ENCODE measurements around the gene SMARCA4. TPM values are rescaled to one million over a fixed set of nuclear protein-coding genes. Genes with fewer than 3 reads are reported as not detected.

Gene SMARCA4
- total RNA-seq = 74.2 and 163 TPM in 2 replicates

DNA sequence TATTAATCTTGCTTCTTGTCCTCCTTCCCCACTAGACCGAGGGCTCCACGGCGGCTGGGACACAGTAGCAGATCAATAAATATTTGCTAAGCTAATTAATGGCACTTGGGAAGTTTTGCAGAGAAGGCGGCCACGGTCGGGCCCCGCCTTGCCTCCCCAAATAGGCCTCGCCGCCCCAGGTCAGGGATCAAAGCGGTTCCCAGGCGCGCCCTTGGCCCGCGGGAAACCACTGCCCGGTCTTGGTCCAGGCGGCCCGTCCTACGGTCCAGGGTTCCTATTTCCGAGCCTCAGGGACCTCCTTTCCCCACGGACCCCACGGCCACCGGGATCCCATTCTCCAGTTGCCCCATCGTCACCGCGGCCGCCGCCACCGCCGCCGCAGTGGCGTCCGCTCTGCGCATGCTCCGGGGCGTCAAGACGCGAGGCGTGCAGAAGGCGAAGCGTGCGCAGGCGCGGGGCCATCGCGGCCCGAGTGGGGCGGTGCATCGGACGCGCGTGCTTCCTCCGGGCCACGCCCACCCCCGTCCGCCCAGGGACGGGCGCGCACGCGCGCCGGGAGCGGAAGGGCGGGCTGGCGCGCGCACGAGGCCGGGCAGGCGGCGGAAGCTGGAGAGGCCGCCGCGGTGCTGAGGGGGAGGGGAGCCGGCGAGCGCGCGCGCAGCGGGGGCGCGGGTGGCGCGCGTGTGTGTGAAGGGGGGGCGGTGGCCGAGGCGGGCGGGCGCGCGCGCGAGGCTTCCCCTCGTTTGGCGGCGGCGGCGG, at the start of gene SMARCA4:
SMARCA4 (plus strand) TSS at position 717 of the 759 bp plus-strand sequence. CDS start 23,122 bp downstream, outside the sequence.

DNA sequence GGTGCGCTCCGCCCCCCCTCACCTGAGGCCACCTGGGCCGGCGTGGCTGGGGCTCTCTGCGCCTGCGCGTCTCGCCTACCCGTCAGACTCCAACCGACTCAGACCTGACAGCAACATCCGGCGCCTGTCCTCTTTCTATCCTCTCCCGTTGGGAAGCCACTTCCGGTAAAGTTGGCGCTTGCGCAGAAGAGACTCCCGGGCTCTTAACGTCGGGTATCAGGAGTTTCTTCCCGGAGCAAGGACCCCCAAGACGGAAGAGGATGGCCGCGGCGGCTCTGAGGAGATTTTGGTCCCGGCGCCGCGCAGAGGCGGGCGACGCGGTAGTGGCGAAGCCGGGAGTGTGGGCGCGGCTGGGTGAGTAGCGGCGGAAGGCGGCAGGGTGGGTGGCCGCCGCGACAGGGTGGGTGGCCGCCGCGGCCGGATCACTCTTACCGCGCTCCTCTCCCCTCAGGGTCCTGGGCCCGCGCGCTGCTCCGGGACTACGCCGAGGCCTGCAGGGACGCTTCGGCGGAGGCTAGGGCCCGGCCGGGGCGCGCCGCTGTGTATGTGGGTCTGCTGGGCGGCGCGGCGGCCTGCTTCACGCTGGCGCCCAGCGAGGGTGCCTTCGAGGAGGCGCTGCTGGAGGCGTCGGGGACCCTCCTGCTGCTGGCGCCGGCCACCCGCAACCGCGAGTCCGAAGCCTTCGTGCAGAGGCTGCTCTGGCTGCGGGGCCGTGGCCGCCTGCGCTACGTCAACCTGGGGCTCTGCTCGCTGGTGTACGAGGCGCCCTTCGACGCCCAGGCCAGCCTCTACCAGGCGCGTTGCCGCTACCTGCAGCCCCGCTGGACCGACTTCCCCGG, 32.0 kb upstream of the SMARCA4 start, which contains the start of the genes TIMM29 and YIPF2:
TIMM29 (plus strand) TSS at position 249 of the 839 bp plus-strand sequence; CDS start at position 261, 12 bp downstream.
YIPF2 (minus strand) TSS at position 77 of the 839 bp plus-strand sequence. CDS start 229 bp downstream, outside the sequence.

DNA sequence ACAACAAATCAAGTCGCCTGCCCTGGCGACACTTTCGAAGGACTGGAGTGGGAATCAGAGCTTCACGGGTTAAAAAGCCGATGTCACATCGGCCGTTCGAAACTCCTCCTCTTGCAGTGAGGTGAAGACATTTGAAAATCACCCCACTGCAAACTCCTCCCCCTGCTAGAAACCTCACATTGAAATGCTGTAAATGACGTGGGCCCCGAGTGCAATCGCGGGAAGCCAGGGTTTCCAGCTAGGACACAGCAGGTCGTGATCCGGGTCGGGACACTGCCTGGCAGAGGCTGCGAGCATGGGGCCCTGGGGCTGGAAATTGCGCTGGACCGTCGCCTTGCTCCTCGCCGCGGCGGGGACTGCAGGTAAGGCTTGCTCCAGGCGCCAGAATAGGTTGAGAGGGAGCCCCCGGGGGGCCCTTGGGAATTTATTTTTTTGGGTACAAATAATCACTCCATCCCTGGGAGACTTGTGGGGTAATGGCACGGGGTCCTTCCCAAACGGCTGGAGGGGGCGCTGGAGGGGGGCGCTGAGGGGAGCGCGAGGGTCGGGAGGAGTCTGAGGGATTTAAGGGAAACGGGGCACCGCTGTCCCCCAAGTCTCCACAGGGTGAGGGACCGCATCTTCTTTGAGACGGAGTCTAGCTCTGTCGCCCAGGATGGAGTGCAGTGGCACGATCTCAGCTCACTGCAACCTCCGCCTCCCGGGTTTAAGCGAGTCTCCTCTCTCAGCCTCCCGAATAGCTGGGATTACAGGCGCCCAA, 128.6 kb downstream of the SMARCA4 start, which contains the start of gene LDLR:
LDLR (plus strand) TSS at position 210 of the 760 bp plus-strand sequence; CDS start at position 296, 86 bp downstream.

Other genes starting within 250 kb of the SMARCA4 start
- gene DNM2, start 243.0 kb upstream of the SMARCA4 start, total RNA-seq = 76.6 and 120 TPM in 2 replicates
- gene TMED1, start 124.8 kb upstream of the SMARCA4 start, total RNA-seq = 49.0 and 91.5 TPM in 2 replicates
- 0.30 and 0.69 TPM in 2 replicates for gene C19orf38, start 112.6 kb upstream of the SMARCA4 start, total RNA-seq
- 18.1 and 50.1 TPM in 2 replicates for gene CARM1, start 89.5 kb upstream of the SMARCA4 start, total RNA-seq
- 119 and 165 TPM in 2 replicates for gene YIPF2, start 32.4 kb upstream of the SMARCA4 start, total RNA-seq
- 33.9 and 39.5 TPM in 2 replicates for gene TIMM29, start 32.2 kb upstream of the SMARCA4 start, total RNA-seq
- 271 and 284 TPM in 2 replicates for gene LDLR, start 128.4 kb downstream of the SMARCA4 start, total RNA-seq
- gene SPC24, start 194.8 kb downstream of the SMARCA4 start, total RNA-seq = 3.9 and 16.1 TPM in 2 replicates
- gene KANK2, start 236.5 kb downstream of the SMARCA4 start, total RNA-seq = 165 and 167 TPM in 2 replicates

Data from smooth muscle cell of the umbilical artery (primary cell).